Activated CD8-positive, alpha-beta memory T cell treated with anti-CD3 and anti-CD28 coated beads for 48 hours (primary cell): ENCODE results near the gene UBXN2A.
"Not testable (repeated sequence)": the region's sequence is repeated elsewhere in the genome, so short reads cannot be mapped to it uniquely, and the experiment has no call there.

Source experiments
- DNase-seq, 3 experiments: peaks; one replicate each; pipeline ENCODE4 v3.0.0-alpha.2; 2020; ENCODE audit warnings: low read depth in 2 of 3, low spot score in 2 of 3

The UBXN2A gene

GRCh38 chr2:24011250-24012104, 71.2 kb downstream of the UBXN2A start:
- DNase-seq, result no peak

- DNase-seq, result no peak
Observed at GRCh38 chr2:24012521-24013188, 72.4 kb downstream of the UBXN2A start.

GRCh38 chr2:24014902-24015301, 74.6 kb downstream of the UBXN2A start:
- DNase-seq, result not testable (repeated sequence)

GRCh38 chr2:24015562-24016375, 75.5 kb downstream of the UBXN2A start:
- DNase-seq, result no peak

GRCh38 chr2:24016376-24016761, 76.1 kb downstream of the UBXN2A start:
- DNase-seq, result no peak

- no peak for DNase-seq
Observed at GRCh38 chr2:24016853-24017703, 76.8 kb downstream of the UBXN2A start.

- DNase-seq, result no peak
Observed at GRCh38 chr2:24017711-24018110, 77.4 kb downstream of the UBXN2A start.

GRCh38 chr2:24018241-24018640, 78.0 kb downstream of the UBXN2A start:
- no peak for DNase-seq

- no peak for DNase-seq
Observed at GRCh38 chr2:24019729-24020128, 79.5 kb downstream of the UBXN2A start.

- DNase-seq, result no peak
Observed at GRCh38 chr2:24020244-24020643, 80.0 kb downstream of the UBXN2A start.

GRCh38 chr2:24021122-24021998, 81.1 kb downstream of the UBXN2A start:
- no peak for DNase-seq

- no peak for DNase-seq
Observed at GRCh38 chr2:24022324-24022974, 82.2 kb downstream of the UBXN2A start.

GRCh38 chr2:24022975-24023575, 82.8 kb downstream of the UBXN2A start:
- no peak for DNase-seq

- DNase-seq, result no peak
Observed at GRCh38 chr2:24024018-24024417, 83.8 kb downstream of the UBXN2A start.

- DNase-seq, result no peak
Observed at GRCh38 chr2:24024996-24025663, 84.9 kb downstream of the UBXN2A start.

- DNase-seq, result no peak
Observed at GRCh38 chr2:24026233-24026632, 86.0 kb downstream of the UBXN2A start.

- no peak for DNase-seq
Observed at GRCh38 chr2:24038786-24039499, 98.7 kb downstream of the UBXN2A start.

- no peak for DNase-seq
Observed at GRCh38 chr2:24040511-24040910, 100.2 kb downstream of the UBXN2A start.
